GM12864 (cell line): ENCODE measurements around the gene PVR.

Experiments
- DNase-seq: peaks from one replicate; pipeline ENCODE4 v3.0.0-alpha.2; 2011; ENCODE audit warnings: low read depth
- H3K4me3 ChIP-seq: 2 replicates; pipeline ENCODE4 v1.5.1; 2011; ENCODE audit warnings: mild to moderate bottlenecking, low read depth, low read length, control low read depth
- TF ChIP-seq, protein P1 (sequence below): IDR thresholded peaks from 2 replicates; pipeline ENCODE4 v1.5.1; 2011; ENCODE audit warnings: low read depth, mild to moderate bottlenecking, moderate library complexity, low read length, control low read depth, inconsistent platforms; ENCODE audit errors: missing control alignments

PVR gene

DNA sequence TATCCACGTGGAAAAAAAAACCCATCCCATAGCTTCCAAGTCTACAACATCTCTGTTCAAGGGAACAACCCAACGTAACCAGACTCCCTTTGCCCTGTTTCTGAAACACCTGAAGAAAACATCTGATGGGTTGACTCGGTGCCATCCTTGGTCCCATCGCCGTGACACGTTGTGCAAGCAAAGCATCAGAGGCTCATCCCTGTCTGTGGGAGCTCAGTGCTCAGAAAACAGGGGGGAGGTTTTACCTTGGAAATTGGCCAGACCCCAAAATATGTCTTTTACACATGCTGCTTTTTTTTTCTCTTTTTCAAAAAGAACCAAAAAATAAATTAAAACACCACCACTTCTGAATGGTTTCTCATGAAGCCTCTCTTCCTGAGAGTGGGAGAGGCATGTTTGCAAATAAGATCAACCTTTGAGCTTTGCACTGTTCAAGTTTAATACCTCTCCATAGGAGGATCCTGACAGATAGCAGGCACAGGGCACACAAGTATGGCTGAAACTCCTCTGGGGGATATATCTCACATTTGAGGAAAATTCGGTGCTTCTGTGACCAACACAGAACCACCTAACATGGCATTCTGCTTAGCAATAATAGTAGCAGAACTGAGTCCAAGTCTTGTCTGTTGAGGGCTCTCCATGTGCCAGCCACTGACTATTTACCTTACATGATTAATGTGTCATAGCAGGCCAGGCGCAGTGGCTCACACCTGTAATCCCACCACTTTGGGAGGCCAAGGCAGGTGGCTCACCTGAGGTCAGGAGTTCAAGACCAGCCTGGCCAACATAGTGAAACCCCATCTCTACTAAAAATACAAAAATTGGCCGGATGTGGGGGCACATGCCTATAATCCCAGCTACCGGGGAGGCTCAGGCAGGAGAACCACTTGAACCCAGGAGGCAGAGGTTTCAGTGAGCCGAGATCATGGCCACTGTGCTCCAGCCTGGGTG lies 7.0 kb upstream of the PVR start:
- TF ChIP-seq, protein P1, sequence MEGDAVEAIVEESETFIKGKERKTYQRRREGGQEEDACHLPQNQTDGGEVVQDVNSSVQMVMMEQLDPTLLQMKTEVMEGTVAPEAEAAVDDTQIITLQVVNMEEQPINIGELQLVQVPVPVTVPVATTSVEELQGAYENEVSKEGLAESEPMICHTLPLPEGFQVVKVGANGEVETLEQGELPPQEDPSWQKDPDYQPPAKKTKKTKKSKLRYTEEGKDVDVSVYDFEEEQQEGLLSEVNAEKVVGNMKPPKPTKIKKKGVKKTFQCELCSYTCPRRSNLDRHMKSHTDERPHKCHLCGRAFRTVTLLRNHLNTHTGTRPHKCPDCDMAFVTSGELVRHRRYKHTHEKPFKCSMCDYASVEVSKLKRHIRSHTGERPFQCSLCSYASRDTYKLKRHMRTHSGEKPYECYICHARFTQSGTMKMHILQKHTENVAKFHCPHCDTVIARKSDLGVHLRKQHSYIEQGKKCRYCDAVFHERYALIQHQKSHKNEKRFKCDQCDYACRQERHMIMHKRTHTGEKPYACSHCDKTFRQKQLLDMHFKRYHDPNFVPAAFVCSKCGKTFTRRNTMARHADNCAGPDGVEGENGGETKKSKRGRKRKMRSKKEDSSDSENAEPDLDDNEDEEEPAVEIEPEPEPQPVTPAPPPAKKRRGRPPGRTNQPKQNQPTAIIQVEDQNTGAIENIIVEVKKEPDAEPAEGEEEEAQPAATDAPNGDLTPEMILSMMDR = no peak
- no peak overlapping the region for H3K4me3 ChIP-seq
- DNase-seq = no peak

DNA sequence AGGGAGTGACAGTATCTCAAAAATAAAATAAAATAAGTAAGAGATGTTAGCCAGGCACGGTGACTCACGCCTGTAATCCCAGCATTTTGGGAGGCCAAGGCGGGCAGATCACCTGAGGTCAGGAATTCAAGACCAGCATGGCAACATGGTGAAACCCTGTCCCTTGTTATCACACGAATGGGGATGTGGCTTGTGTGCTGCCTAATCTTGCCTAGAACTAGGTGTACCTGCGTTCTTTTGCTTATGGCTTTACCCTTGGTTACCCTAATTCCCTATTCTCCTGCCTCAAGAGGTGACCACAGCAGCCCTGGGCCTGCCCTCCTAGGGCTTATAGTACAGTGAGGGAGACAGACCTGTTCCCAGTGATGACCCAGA lies 6.3 kb upstream of the PVR start:
- no peak for DNase-seq
- H3K4me3 ChIP-seq = no peak overlapping the region
- TF ChIP-seq, protein P1 = no peak

DNA sequence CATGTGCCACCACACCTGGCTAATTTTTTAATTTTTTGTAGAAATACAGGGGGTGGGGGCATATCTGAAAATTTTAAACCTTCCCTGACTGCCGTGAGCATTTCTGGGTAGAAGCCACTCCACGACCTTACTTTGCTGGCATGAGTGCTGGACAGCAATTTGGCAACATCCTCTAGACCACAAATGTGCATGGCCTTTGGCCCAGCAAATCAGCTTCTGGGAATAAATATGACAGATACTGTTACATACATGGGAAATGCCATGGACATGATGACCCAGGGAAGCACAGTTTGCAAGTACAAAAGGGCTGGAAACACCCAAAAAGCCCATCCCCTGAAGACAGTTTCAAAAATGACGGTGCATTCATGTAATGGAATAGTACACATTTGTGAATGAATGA lies 3.2 kb upstream of the PVR start:
- no peak for DNase-seq
- TF ChIP-seq, protein P1 = no peak
- no peak overlapping the region for H3K4me3 ChIP-seq

DNA sequence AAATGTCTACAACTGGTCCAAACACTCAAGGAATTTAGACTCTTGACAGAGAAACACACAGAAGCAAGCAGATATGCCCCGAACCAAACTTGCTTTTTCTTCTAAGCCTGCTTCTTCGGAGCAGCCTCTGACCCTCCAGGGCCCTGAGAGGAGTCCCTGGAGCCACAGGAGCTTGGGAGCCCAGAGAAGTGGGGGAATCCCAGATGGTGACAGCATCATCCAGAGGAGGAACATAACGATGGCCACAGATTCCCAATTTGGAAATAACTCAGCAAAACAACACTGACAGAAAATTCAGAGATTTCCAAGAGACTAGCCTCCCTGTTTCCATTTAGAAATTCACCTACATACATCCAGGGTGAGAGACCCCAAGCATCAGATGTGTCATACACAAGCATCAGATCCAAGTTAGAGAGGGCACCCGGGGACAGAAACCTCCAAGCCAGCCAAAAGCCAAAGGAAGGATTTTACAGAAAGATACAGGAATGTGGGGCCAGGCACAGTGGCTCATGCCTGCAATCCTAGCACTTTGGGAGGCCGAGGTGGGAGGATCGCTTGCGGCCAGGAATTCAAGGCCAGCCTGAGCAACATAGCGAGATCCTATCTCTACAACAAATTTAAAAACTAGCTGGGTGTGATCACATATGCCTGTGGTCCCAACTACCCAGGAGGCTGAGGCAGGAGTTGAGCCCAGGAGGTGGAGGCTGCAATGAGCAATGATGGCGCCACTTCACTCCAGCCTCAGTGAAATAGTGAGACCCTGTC lies 2.0 kb upstream of the PVR start:
- no peak overlapping the region for H3K4me3 ChIP-seq
- TF ChIP-seq, protein P1 = no peak
- DNase-seq = no peak

DNA sequence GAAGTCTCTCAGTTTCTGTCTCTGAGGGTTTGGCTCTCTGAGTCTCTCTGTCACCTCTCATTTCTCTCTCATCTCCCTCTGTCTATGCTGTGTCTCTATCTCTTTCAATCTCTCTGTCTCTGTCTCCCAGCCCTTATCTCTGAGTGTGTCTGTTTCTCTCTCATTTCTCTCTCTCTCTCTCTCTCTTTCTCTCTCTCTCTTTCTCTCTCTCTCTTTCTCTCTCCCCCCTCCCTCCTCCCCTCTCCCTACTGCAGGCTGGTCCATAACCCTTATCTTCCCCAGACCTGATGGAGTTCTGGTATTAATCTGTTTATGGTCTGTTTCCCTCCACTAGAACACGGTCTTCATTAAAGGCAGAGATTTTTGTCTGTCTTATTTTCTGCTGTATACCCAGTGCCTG lies 1.3 kb upstream of the PVR start:
- DNase-seq = no peak
- no peak overlapping the region for H3K4me3 ChIP-seq
- TF ChIP-seq, protein P1 = no peak

DNA sequence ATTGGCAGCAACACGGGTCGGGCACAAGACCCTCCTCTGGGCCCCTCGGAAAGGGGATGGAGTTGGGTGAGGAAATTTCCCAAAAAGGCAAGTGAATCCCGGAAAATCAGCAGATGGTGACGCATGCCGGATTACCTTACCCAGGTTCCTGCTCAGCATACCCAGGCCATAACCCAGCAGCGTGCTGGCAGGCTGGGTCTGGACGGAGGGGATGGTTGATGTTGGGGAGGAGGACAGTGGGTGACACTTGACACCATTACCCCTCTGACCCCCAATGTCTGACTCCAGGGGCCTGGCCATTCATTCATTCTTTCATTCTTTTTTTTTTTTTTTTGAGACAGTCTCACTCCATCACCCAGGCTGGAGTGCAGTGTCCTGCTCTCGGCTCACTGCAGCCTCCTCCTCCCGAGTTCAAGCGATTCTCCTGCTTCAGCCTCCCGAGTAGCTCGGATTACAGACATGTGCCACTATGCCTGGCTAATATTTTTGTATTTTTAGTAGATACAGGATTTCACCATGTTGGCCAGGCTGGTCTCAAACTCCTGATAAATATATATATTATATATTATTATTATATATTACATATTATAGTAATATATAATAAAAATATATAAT lies 799 bp downstream of the PVR start:
- DNase-seq = no peak

More for the DNA sequence above, 799 bp downstream of the PVR start:
- TF ChIP-seq, protein P1 = no peak
- H3K4me3 ChIP-seq = no peak overlapping the region
